HG02763 (cell line): Measurements from ENCODE around the gene BATF2.

ENCODE experiments used
- ATAC-seq: cut with Tn5 transposase; IDR thresholded peaks from one replicate; pipeline ENCODE4 v1.9.1; 2021; ENCODE audit warnings: mild to moderate bottlenecking, moderate library complexity; ENCODE audit not compliant: unreplicated experiment

BATF2 gene

DNA sequence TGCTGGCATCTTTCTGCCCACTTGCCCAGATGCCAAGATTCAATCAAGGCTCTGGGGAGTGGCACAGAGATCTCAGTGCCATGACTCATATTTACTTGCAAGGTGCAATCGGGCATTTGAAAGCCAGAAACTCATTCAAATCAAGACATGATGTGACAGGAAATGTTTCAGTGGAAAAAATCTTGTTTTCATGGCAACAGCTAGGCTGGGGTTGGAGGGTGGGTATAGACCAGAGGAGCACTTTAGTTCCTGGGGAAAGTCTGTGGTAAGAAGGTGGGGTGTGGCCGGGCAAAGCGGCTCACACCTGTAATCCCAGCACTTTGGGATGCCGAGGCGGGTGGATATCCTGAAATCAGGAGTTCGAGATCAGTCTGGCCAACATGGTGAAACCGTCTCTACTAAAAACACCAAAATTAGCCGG lies 26.0 kb downstream of the BATF2 start:
- ATAC-seq, result no peak

DNA sequence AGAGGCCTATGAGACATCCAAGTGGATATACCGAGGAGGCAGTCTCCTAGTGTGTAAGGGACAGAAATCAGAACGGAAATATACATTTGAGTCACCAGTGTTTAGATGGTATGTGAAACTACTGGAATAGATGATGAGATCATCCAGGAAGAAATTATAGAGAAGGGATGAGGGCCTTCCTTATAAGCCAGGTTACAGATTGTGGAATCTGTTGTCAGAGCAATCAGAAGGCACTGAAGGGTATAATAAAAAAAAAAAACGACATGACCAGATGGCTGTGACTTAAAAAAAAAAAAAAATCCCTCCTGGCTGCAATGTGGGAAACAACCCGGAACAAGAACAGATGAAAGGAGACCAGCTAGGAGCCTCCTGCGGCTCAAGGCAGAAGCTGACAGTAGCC lies 27.6 kb downstream of the BATF2 start:
- ATAC-seq, result no peak

- ATAC-seq, result no peak
Measured at GRCh38 chr11:64967375-64967774, 29.4 kb downstream of the BATF2 start.

DNA sequence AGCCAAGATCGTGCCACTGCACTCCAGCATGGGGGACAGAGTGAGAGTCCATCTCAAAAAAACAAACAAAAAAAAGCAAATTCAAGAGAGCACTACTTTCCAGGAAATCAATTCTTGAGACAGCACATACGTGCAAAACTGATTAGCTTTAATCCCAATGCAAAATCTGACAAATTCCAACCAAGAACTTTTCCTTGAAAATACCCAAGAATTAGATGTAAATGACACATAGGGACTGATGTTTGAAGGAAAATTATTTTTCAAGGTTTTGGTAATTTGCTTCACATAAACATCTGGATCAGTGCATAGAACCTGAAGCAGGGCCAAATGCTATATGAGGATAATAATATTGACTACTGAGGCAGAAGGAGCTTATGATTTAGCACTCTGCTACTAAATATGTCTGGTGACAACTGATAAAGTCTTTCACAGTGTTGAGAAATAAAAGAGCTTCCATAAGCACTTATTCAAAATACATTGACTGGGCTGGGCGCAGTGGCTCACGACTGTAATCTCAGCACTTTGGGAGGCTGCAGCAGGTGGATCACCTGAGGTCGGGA lies 33.6 kb downstream of the BATF2 start:
- ATAC-seq, result no peak

DNA sequence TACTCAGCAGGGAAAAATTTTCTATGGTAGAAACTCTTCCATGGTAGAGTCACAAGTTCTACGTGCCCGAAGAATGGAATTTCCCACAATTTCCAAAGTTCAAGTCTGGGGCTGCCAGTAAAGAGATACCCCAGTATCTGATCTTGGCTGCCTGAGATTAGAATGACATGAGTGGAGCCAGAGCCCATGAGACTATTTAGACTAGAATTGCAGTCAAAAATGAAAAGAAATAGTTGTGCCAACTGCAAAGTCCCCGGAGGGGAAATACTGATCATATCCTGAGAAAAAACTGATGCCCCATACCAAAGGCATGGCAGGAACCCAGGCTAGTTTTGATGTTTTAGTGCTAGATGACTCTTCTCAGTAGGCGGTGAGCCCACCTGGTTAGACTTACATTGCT lies 36.1 kb downstream of the BATF2 start:
- no peak for ATAC-seq

DNA sequence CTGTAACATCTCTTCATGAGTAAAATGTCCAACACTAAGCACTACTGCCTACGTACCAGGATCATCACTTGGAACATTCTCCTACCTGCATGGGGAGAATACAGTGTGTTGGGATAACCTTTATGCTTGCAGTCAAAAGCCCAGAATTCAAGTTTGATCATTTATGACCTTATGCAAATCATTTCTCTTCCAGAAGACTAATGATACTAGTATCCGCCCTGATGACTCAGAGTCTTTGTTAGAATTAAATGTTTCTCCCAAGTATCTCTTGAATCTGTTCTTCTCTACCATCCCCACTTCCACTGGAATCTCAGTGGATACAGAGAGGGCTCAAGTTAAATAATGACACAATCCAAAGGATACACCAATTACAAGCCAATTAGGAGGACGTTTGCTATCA lies 37.3 kb downstream of the BATF2 start:
- ATAC-seq, result no peak

GRCh38 chr11:64954201-64954600 lies 42.6 kb downstream of the BATF2 start:
- ATAC-seq, result no peak

DNA sequence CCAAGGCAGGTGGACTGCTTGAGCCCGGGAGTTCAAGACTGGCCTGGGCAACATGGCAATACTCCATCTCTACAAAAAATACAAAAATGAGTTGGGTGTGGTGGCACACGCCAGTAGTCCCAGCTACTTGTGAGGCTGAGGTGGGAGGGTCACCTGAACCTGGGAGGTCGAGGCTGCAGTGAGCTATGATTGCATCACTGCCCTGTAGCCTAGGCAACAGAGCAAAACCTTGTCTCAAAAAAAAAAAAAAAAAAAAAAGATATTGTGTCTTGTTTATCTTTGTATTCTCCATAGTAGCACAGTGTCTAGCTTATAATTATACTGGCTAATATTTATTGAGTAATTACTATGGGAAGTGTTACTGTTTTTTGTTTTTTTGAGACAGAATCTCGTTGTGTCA lies 45.2 kb downstream of the BATF2 start:
- no peak for ATAC-seq

GRCh38 chr11:64947208-64947814 lies 49.5 kb downstream of the BATF2 start:
- no peak for ATAC-seq
